HG03097 (cell line): Measurements from ENCODE around the gene BTBD17.
"Not testable (repeated sequence)": the region's sequence is repeated elsewhere in the genome, so short reads cannot be mapped to it uniquely, and the experiment has no call there.

ENCODE experiments used
- ATAC-seq: cut with Tn5 transposase; IDR thresholded peaks from one replicate; pipeline ENCODE4 v1.9.1; 2021; ENCODE audit not compliant: unreplicated experiment, low FRiP score

BTBD17 gene

DNA sequence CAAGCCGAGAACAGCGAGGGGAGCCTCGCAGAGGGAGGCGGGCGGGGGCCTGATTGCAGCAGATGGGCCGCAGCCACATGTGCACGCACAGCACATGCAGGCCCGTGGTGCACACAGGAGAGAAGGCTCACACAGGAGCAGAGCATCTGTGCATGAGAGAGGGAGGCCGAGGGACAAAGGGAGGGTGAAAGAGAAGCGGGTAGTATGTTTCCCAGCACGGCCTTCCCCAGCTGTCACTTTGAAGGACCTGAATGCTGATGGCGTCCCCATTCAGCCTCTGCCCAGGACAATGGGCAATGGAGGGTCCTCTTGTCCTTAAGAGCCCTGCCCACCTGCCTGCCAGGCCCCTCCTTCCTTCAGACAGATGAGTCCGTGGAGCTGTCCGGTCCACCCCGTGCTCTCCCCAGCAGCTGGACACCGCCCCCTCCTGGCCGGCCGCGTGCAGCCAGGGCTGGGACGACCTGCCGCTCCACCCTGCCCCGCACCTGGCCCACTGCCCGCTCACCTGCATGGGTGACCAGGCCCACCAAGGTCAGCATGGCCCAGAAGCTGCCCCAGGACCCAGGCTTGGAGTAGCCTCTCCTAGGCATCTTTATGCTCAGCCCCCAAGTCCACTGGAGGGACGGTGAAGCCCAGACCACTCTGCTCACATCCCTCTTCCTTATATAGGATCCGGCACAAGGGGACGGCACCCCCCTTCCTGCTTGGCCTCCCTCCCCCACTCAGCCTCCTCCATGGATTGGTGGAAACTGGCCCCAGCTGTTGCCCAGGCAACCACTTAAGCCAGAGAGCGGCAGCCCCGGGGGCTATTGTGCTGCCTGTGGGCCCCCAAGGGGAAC, at the start of gene BTBD17:
Gene BTBD17, minus strand, starts transcription at position 639 of the 839 bp plus-strand sequence. Its CDS starts 49 bp downstream, at position 590.
- ATAC-seq: no peak

- no peak for ATAC-seq
Observed at GRCh38 chr17:74410001-74410443, 48.4 kb upstream of the BTBD17 start.

DNA sequence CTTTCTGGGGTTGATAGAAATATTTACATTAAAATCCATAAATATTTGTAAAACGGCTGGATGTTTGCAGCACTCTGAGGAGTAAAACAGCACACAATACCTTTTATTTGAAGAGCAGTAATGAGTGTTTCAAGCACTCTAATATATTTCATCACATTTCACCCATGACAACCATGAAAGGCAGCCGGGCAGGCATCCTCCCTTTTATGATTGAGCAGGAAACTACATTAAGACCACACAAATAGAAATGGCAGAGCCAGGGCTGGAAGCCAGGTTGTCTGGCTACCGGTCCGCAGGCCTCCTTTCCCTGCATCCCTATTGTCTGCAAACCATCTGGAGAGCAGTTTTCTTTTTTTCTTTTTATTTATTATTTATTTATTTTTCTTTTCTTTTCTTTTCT, 47.1 kb upstream of the BTBD17 start:
- ATAC-seq: no peak

DNA sequence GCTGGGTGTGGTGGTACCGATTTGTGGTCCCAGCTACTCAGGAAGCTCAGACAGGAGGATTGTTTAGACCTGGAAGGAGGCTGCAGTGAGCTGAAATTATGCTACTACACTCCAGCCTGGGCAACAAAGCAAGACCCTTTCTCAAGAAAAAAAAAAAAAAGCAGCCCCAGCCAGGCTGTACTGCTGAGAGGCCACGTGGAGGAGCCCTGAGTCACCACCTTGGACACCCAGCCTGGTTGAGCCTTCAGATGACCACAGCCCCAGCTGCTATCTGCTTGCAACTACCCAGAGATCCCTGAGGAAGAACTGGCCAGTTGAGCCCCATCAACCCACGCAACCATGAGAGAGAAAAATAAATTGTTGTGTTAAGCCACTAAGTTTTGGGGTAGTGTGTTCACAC, 46.6 kb upstream of the BTBD17 start:
- no peak for ATAC-seq

DNA sequence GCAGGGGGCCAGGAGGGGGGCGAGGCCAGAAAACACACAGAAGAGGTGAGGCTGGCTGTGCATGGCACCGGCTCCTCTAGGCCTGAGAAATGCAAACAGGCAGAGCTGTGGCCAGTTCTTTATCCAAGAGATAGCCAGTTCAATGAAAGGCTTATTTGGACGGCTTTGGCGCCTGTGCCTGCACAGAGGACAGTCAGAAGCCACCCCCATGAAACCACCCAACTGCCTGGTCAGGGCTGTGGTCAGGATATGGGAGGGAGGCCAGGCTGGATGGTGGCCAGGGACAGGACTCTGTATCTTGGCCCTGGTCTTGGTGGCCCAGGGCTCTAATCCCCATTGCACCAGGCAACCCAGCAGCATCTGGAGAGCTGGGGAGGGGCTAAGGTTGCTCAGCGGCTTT, 45.7 kb upstream of the BTBD17 start:
- ATAC-seq: no peak

GRCh38 chr17:74405311-74405710, 43.6 kb upstream of the BTBD17 start:
- ATAC-seq: not testable (repeated sequence)

DNA sequence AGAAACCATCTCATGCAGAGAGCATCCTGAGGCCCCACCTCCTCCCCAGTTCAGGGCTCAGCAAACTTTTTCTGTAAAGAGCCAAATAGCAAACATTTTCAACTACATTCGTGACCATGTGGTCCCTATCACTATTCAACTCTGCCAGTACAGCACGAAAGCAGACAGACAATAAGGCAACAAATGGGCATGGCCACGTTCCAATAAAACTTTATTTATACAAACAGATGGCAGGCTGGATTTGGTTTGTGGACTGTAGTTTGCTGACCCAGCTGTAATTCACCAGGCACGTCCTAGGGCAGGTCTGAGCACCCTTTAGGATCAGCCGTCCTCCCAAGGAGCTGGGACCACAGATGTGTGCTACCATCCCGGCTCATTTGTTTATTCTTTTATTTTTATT, 43.1 kb upstream of the BTBD17 start:
- no peak for ATAC-seq

DNA sequence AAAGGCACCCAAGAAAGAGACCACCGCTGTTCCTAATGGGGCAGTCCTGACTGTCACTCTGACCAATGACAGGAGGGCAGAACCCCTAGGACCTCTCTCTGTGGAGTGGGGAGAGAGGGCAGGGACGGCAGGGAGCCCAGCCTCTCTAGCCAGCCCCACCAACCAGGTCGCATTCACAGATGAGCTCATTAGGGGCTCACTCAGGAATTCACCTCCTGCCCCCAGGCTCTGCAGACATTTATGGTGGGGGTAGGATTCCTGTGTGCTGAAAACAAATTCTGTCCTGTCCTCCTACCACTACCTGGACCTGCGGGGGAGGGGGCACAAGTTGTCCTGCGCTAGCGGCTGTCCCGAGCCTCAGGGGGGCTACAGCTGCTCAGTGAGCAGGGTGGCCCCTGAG, 42.5 kb upstream of the BTBD17 start:
- no peak for ATAC-seq

DNA sequence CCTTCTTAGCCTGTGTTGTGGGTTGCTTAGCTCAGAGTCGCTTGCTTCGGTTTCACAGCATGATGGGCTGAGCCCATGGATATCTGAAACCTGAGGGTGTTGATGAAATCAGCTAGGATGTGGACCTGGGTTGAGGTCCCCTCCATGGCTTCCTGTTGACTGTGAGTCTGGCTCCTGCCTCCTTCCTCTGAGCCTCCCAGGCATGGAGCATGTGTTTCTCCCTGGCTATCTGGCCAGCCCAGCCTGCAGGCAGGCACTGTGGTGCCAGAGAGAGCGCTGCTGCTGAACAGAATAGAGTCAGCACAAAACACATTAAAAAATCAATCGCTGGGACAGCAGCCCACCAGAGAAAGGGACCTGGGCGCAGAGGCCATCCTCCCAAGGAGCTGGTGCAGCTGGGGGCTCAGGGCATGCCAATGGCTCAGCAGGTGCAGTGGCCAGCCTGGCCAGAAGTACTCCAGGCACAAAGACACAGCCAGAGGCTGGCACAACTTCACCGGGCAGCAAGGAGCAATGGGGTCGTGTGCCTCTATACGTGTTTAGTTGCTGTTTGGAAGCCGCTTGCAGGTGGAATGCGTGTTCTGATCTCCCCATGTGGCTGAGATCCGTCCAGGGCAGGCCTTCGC, 42.0 kb upstream of the BTBD17 start:
- no peak for ATAC-seq

- ATAC-seq: no peak
Observed at GRCh38 chr17:74402048-74402447, 40.4 kb upstream of the BTBD17 start.

GRCh38 chr17:74396567-74396966, 34.9 kb upstream of the BTBD17 start:
- no peak for ATAC-seq

DNA sequence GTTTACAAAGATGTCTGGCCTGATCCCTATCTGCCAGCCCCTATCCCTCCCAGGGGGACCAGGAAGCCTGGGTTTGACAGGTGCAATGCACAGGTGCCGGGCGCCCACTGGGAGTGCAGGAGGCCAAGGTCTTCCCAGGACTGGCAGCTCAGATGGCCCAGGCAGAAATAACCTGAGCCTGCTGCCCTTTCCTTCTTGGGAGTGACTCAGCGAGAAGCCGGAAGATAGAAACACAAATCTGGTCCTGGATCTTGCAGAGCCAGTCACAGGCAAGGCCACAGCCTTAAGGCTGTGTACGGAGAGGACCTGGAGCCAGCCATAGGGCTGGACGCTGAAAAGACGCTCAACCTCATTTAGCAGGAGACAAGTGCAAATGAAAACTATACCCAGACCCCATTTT, 33.3 kb upstream of the BTBD17 start:
- no peak for ATAC-seq

DNA sequence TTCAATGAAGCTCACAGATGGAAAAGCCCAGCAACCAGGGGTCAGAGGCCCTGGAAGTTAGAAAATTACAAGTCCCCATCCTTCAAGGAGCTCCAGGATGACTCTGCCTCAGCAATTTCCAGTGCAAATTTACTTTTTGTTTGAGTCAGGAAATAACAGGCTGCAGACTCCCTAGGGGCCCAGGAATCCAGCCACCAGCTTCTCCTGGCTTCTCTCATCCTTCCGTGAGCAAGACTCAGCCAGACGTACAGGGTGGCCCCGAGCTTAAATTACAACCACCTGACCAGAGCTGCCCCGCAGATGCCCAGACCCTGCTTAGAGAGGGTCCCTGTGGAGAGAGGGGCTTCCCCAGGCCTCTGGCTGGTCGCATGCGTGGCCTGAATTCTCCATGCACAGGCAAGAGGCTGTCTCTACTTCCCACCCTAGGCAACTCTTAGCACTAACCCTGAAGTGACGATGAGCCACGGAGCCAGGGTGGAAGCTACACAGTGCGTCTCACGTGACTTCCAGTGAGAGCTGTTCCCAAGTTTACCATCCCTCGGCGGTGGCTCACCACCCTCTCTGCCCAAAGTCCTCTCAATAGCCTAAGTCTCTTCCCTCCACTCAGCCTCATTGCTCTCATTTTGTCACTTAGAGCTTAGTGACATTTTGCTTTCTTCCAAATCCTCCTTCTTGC, 32.7 kb upstream of the BTBD17 start:
- no peak for ATAC-seq

DNA sequence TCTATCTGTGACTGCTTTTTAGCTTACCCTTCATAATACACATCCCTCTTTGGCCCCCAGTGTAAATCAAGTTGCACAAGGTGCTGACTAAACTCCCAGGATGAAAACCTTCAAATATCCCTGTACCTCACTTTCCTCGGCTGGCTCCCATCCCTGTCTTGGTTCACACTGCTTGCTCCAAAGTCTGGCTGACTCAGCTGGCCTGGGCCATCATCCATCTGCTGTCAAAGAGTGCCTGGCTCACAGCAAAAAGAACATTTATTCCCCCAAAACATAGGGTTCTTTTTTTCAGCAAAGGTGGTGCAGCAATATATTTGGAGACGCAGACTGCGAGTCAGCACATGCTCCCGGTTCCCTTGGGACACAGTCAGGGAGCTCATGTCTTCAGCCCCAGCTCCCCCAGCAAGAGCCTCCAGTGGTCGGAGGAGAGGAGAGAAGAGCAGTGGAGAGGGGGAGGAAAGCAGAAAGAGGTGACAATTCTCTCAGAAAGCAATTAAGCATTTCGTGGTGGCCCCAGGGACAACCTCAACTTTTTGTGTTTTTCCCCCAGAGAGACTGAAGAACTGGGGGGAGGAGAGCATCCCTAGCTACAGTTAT, 31.8 kb upstream of the BTBD17 start:
- ATAC-seq: no peak

GRCh38 chr17:74392848-74393247, 31.2 kb upstream of the BTBD17 start:
- no peak for ATAC-seq

- no peak for ATAC-seq
Observed at GRCh38 chr17:74391771-74392170, 30.1 kb upstream of the BTBD17 start.

DNA sequence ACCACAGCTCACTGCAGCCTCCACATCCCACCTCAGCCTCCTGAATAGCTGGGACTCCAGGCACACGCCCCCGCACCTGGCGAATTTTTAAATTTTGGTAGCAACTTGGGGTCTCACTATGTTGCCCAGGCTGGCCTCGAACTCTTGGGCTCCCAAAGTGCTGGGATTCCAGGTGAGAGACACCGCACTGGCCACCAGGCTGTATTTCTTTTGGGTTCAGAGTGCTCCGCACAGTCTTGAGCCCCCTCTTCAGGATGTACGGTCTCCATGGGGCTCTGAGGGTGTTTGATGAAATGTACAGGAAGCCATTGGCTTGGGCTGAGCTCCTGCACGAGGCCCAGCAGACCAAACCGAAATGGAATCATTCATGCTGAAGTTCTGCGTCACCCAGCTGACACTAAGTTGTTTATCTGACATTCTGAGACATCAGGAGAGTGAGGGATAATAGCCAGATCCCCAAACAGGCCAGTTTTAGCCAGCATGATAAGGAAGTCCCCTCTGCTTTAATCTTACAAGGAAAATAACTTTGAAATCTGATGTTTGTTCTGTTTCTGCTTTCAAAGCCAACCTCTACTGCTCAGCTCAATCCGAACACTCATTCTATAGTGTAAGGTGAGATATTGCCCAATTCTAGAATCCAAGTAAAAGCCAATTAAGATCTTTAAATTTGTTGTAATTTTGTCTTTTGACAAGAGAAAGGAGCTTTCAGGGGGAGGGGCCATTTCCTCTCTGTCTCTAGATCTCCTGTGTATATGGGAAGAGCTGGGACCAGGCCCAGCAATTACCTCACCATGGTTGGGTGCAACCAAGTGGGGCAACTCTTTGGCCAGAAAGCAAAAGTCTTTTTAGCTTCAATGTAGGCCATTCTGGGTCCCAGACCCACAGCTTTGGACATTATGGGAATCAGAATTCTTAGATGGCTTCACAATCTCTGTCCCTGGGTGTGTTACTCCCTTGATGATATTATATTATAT, 29.3 kb upstream of the BTBD17 start:
- no peak for ATAC-seq

GRCh38 chr17:74389937-74390679, 28.4 kb upstream of the BTBD17 start:
- no peak for ATAC-seq

DNA sequence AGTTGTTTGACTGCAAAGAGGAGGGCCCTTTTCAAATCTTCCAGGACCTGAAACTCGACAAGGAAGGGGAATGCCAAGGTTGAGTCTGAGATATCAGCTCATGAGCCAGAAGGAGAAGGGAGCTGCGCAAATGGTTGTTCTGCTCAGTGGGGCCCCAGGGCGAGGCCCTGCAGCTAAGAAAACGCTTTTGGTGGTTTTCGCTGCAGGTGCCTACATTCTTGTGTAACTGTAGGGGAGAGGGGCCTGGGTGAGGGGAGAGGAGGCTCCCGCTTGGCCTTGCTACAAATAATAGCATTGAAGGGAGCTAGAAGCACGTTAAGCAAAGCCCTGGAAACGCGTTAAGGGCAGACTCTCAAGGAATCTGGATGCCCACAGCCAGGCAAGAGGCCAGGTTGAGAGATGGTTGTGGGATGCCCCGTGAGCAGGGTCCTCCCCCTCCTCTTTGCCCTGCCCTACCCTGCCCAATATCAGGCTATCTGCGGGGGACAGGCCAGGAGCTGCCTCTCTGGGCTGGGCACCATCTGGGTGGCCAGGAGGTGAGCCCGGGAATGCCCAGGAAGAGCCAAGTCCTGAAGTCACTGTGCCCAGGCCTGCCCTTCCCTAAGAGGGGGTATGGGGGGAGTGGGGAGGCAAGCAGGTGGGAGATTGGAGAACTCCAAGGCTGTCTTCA, 27.6 kb upstream of the BTBD17 start:
- no peak for ATAC-seq
